WTC11 (cell line): ENCODE data around the gene MACROD2. TPM values are rescaled to one million over a fixed set of nuclear protein-coding genes. Genes with fewer than 3 reads are reported as not detected.

ENCODE experiments used
- ATAC-seq: fragments of 200-7000 bp; cut with Tn5 transposase; 2 replicates; pipeline ENCODE4 v1.10.0; 2021; ENCODE audit warnings: mild to moderate bottlenecking, moderate library complexity
- CTCF ChIA-PET: fragments of 300-600 bp; sonication (Branson Sonifier 250); formaldehyde crosslinking; loops from one replicate; lab custom pipeline; 2021; ENCODE audit warnings: antibody characterized with exemption; lab: Charles Lee
- POLR2A ChIA-PET: fragments of 350-600 bp; sonication (Branson Sonifier 250); formaldehyde crosslinking; loops from one replicate; lab custom pipeline; 2021; ENCODE audit warnings: antibody characterized with exemption; lab: Charles Lee
- DNase-seq: peaks from one replicate; pipeline ENCODE4 v3.0.0; 2021; ENCODE audit warnings: low spot score
- H3K27ac Mint-ChIP-seq: 2 replicates; pipeline ENCODE4 v1.8.0; 2021; ENCODE audit warnings: mixed read lengths
- H3K27me3 Mint-ChIP-seq: 2 replicates; pipeline ENCODE4 v1.8.0; 2021; ENCODE audit warnings: low read depth, mild to moderate bottlenecking, moderate library complexity, mixed read lengths
- H3K36me3 Mint-ChIP-seq: 2 replicates; pipeline ENCODE4 v1.8.0; 2021; ENCODE audit warnings: mixed read lengths
- H3K4me1 Mint-ChIP-seq: 2 replicates; pipeline ENCODE4 v1.8.0; 2022; ENCODE audit warnings: mixed read lengths
- H3K4me3 Mint-ChIP-seq: 2 replicates; pipeline ENCODE4 v1.8.0; 2021; ENCODE audit warnings: mild to moderate bottlenecking, moderate library complexity, mixed read lengths
- H3K9me3 Mint-ChIP-seq: 2 replicates; pipeline ENCODE4 v1.8.0; 2021; ENCODE audit warnings: mixed read lengths
- ESRRA ChIP-seq: sonication (generic); formaldehyde crosslinking; IDR thresholded peaks from 2 replicates; pipeline ENCODE4 v1.8.1; 2022; ENCODE audit warnings: mild to moderate bottlenecking, missing genetic modification reagents, borderline replicate concordance
- FOXP1 ChIP-seq: sonication (generic); formaldehyde crosslinking; IDR thresholded peaks from 2 replicates; pipeline ENCODE4 v1.8.0; 2022; ENCODE audit warnings: missing genetic modification reagents, mild to moderate bottlenecking, moderate library complexity, borderline replicate concordance
- HMGA2 ChIP-seq: fragments of 250-450 bp; sonication (Bioruptor Pico); IDR thresholded peaks from 2 replicates; pipeline ENCODE4 v1.4.0; 2021; ENCODE audit warnings: mild to moderate bottlenecking, moderate library complexity
- JUN ChIP-seq: sonication (generic); formaldehyde crosslinking; IDR thresholded peaks from 2 replicates; pipeline ENCODE4 v1.8.0; 2023; ENCODE audit warnings: mild to moderate bottlenecking, missing genetic modification reagents
- MYBL2 ChIP-seq: sonication (generic); formaldehyde crosslinking; IDR thresholded peaks from 2 replicates; pipeline ENCODE4 v1.8.1; 2023; ENCODE audit warnings: mild to moderate bottlenecking, moderate library complexity, missing genetic modification reagents
- NFATC4 ChIP-seq: fragments of 250-450 bp; sonication (Bioruptor Pico); IDR thresholded peaks from 2 replicates; pipeline ENCODE4 v1.9.0; 2021; ENCODE audit warnings: mild to moderate bottlenecking
- NR3C1 ChIP-seq: sonication (generic); formaldehyde crosslinking; conservative IDR thresholded peaks from 2 replicates; pipeline ENCODE4 v1.8.1; 2023; ENCODE audit warnings: low read depth, mild to moderate bottlenecking, missing genetic modification reagents
- OVOL2 ChIP-seq: fragments of 250-450 bp; sonication (Bioruptor Pico); IDR thresholded peaks from 2 replicates; pipeline ENCODE4 v1.9.0; 2021; ENCODE audit warnings: mild to moderate bottlenecking, borderline replicate concordance
- PRRX2 ChIP-seq: fragments of 250-450 bp; sonication (Bioruptor Pico); IDR thresholded peaks from 2 replicates; pipeline ENCODE4 v1.8.0; 2021; ENCODE audit warnings: mild to moderate bottlenecking
- RORB ChIP-seq: fragments of 250-450 bp; sonication (Bioruptor Pico); IDR thresholded peaks from 2 replicates; pipeline ENCODE4 v1.9.0; 2021; ENCODE audit warnings: mild to moderate bottlenecking
- SMAD3 ChIP-seq: sonication (generic); formaldehyde crosslinking; IDR thresholded peaks from 2 replicates; pipeline ENCODE4 v1.8.0; 2022; ENCODE audit warnings: missing genetic modification reagents, mild to moderate bottlenecking, borderline replicate concordance
- TCF7 ChIP-seq: sonication (generic); formaldehyde crosslinking; IDR thresholded peaks from 2 replicates; pipeline ENCODE4 v1.8.0; 2022; ENCODE audit warnings: mild to moderate bottlenecking, low read depth, missing genetic modification reagents, moderate library complexity
- ZNF138 ChIP-seq: sonication (generic); formaldehyde crosslinking; conservative IDR thresholded peaks from 2 replicates; pipeline ENCODE4 v1.8.1; 2022; ENCODE audit warnings: mild to moderate bottlenecking, moderate library complexity, missing genetic modification reagents
- total RNA-seq: library from RNA; stranded (reverse); gene quantifications from 3 replicates; pipeline ENCODE4 v1.2.3, GENCODE V29; 2021
- TF ChIP-seq, protein P1 (sequence below): fragments of 250-450 bp; sonication (Bioruptor Pico); IDR thresholded peaks from 2 replicates; pipeline ENCODE4 v1.9.0; 2021; ENCODE audit warnings: mild to moderate bottlenecking
- TF ChIP-seq, protein P2 (sequence below): fragments of 250-450 bp; sonication (Bioruptor Pico); conservative IDR thresholded peaks from 2 replicates; pipeline ENCODE4 v1.9.0; 2021; ENCODE audit warnings: mild to moderate bottlenecking
- TF ChIP-seq, protein P3 (sequence below): sonication (generic); formaldehyde crosslinking; IDR thresholded peaks from 2 replicates; pipeline ENCODE4 v1.8.1; 2023; ENCODE audit warnings: mild to moderate bottlenecking, missing genetic modification reagents, moderate library complexity
- TF ChIP-seq, protein P4 (sequence below): sonication (generic); formaldehyde crosslinking; IDR thresholded peaks from 2 replicates; pipeline ENCODE4 v1.8.0; 2022; ENCODE audit warnings: missing genetic modification reagents
- TF ChIP-seq, protein P5 (sequence below): fragments of 250-450 bp; sonication (Bioruptor Pico); IDR thresholded peaks from 2 replicates; pipeline ENCODE4 v1.9.0; 2021; ENCODE audit warnings: mild to moderate bottlenecking
- TF ChIP-seq, protein P6 (sequence below): sonication (generic); formaldehyde crosslinking; IDR thresholded peaks from 2 replicates; pipeline ENCODE4 v1.8.0; 2022; ENCODE audit warnings: mild to moderate bottlenecking, missing genetic modification reagents
- TF ChIP-seq, protein P7 (sequence below): fragments of 250-450 bp; sonication (Bioruptor Pico); IDR thresholded peaks from 2 replicates; pipeline ENCODE4 v2.1.2; 2022; ENCODE audit warnings: mild to moderate bottlenecking, moderate library complexity

The MACROD2 gene
- total RNA-seq, 1 experiment from 2014 or later, result 4.1 TPM

DNA sequence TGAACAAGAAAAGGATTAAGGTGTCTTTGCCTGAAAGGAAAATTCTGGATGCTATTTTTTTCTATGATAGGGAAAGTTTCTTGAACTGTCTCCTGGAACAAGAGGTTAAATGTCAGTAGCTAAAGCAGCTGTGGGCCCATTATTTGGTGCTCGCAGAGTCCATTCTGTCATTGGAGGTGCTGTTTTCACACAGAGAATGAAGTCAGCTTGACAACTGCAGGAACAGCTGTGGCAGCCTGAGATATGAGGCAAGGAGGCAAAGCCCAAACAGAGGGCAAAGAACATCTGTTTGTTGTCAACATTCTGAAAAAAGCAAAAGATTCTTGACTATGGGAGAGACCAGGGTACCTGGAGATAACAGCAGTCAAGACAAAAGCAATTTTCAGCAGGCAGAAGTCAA, 2029.8 kb downstream of the MACROD2 start:
- DNase-seq (no peak), ATAC-seq (no peak)
- CTCF ChIA-PET, result interaction anchor here (0.6 kb wide), 1 partner anchor 594 kb away, joined by 3 read pairs; no protein-coding TSS in a partner anchor
- TF ChIP-seq FOXP1 (no peak), ESRRA (no peak), MYBL2 (CRISPR knock-in tag) (no peak), ZNF138 (CRISPR knock-in tag) (no peak)
- TF ChIP-seq, protein P1, sequence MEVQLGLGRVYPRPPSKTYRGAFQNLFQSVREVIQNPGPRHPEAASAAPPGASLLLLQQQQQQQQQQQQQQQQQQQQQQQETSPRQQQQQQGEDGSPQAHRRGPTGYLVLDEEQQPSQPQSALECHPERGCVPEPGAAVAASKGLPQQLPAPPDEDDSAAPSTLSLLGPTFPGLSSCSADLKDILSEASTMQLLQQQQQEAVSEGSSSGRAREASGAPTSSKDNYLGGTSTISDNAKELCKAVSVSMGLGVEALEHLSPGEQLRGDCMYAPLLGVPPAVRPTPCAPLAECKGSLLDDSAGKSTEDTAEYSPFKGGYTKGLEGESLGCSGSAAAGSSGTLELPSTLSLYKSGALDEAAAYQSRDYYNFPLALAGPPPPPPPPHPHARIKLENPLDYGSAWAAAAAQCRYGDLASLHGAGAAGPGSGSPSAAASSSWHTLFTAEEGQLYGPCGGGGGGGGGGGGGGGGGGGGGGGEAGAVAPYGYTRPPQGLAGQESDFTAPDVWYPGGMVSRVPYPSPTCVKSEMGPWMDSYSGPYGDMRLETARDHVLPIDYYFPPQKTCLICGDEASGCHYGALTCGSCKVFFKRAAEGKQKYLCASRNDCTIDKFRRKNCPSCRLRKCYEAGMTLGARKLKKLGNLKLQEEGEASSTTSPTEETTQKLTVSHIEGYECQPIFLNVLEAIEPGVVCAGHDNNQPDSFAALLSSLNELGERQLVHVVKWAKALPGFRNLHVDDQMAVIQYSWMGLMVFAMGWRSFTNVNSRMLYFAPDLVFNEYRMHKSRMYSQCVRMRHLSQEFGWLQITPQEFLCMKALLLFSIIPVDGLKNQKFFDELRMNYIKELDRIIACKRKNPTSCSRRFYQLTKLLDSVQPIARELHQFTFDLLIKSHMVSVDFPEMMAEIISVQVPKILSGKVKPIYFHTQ, result no peak
- peaks cover 4% of the 10 kb centered on the region; the same call in 1 of the 2 replicates for H3K9me3 Mint-ChIP-seq
- H3K36me3 Mint-ChIP-seq, result no peaks in the 10 kb centered on the region
- no peak overlapping the region for H3K27ac Mint-ChIP-seq
- H3K4me3 Mint-ChIP-seq, result no peak overlapping the region
- H3K4me1 Mint-ChIP-seq, result peaks cover 27% of the 10 kb centered on the region
- H3K27me3 Mint-ChIP-seq, result no peaks in the 10 kb centered on the region
- POLR2A ChIA-PET, result no interaction called here

DNA sequence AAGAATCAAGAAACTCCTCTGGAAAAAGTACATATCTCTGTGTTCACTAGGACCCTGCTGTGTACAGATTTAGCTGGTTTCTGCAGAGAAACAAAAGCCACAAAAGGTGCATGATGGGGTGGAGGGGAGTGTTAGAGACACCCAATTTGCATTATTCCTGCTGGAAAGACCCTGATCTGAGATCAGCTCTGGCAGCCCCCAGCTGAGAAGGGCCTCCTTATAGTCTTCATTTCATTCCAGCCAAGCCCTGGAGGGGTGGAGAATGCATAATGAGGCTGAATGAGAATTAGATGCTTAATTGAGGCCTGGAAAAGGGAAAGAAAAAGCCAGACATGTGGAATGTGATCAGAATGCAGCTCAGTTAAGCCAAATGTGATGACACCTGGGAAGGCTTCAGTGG, 2032.4 kb downstream of the MACROD2 start:
- Mint-ChIP-seq H3K4me3 (no peak overlapping the region), H3K9me3 (peaks cover 4% of the 10 kb centered on the region; the same call in 1 of the 2 replicates), H3K27me3 (no peaks in the 10 kb centered on the region), H3K4me1 (peaks cover 22% of the 10 kb centered on the region), H3K27ac (no peak overlapping the region), H3K36me3 (no peaks in the 10 kb centered on the region)
- ChIA-PET POLR2A (interaction anchor here (0.6 kb wide), 1 partner anchor 297 kb away, joined by 3 read pairs; no protein-coding TSS in a partner anchor), CTCF (interaction anchor here (1.6 kb wide), 1 partner anchor 374 kb away, joined by 4 read pairs; no protein-coding TSS in a partner anchor)
- DNase-seq, result no peak
- TF ChIP-seq TCF7 (CRISPR knock-in tag) (no peak), MYBL2 (CRISPR knock-in tag) (no peak), HMGA2 (CRISPR knock-in tag) (0 out of 2 replicates have a peak, but pooled peaks have one; percentile 5), RORB (CRISPR knock-in tag) (no peak), SMAD3 (CRISPR knock-in tag) (no peak)
- TF ChIP-seq, protein P2, sequence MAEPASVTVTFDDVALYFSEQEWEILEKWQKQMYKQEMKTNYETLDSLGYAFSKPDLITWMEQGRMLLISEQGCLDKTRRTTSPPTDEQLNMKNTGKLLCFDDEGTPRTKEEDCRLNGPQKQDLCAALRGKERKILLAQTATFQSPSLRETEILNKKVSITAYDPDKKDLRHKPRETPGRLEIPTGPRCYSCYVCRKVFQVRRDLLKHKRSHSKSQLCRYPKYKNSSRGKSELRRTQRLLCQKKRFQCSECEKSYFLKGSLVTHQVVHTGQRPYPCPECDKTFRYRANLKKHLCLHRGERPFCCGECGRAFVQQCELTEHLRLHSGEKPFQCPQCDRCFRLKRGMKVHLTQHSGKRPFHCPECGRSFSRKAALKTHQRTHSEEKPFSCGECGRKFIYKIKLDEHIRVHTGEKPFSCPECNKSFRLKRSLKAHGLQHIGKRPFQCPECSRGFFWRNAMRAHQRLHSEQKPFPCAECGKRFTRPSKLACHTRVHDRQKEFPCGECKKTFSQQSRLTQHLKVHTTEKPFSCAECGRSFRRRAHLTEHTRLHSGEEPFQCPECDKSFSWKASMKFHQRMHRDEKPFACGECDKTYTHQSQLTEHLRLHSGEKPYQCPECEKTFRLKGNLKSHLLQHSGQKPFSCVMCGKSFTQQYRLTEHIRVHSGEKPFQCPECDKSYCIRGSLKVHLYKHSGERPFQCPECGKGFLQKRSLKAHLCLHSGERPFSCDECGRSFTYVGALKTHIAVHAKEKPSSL (CRISPR knock-in tag), result no peak
- TF ChIP-seq, protein P3, sequence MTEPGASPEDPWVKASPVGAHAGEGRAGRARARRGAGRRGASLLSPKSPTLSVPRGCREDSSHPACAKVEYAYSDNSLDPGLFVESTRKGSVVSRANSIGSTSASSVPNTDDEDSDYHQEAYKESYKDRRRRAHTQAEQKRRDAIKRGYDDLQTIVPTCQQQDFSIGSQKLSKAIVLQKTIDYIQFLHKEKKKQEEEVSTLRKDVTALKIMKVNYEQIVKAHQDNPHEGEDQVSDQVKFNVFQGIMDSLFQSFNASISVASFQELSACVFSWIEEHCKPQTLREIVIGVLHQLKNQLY (CRISPR knock-in tag), result no peak
- TF ChIP-seq, protein P4, sequence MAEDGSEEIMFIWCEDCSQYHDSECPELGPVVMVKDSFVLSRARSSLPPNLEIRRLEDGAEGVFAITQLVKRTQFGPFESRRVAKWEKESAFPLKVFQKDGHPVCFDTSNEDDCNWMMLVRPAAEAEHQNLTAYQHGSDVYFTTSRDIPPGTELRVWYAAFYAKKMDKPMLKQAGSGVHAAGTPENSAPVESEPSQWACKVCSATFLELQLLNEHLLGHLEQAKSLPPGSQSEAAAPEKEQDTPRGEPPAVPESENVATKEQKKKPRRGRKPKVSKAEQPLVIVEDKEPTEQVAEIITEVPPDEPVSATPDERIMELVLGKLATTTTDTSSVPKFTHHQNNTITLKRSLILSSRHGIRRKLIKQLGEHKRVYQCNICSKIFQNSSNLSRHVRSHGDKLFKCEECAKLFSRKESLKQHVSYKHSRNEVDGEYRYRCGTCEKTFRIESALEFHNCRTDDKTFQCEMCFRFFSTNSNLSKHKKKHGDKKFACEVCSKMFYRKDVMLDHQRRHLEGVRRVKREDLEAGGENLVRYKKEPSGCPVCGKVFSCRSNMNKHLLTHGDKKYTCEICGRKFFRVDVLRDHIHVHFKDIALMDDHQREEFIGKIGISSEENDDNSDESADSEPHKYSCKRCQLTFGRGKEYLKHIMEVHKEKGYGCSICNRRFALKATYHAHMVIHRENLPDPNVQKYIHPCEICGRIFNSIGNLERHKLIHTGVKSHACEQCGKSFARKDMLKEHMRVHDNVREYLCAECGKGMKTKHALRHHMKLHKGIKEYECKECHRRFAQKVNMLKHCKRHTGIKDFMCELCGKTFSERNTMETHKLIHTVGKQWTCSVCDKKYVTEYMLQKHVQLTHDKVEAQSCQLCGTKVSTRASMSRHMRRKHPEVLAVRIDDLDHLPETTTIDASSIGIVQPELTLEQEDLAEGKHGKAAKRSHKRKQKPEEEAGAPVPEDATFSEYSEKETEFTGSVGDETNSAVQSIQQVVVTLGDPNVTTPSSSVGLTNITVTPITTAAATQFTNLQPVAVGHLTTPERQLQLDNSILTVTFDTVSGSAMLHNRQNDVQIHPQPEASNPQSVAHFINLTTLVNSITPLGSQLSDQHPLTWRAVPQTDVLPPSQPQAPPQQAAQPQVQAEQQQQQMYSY (CRISPR knock-in tag), result no peak
- peak; percentile 83 for ATAC-seq

DNA sequence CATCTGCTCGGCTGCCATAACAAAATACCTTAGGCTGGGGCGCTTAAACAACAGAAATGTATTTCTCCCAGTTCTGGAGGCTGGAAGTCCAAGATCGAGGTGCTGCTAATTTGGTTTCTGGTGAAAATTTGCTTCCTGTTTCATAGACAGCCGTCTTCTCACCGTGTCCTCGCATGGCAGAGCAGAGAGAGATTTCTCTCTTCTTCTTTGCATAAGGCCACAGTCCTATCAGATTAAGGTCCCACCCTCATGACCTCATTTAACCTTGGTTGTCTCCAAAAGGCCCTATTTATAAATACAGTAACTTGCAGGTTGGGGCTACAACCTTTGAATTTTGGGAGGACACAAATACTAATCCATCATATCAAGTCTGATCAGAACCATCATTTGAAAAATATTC, 2033.6 kb downstream of the MACROD2 start:
- H3K36me3 Mint-ChIP-seq, result no peaks in the 10 kb centered on the region
- peaks cover 4% of the 10 kb centered on the region; the same call in 1 of the 2 replicates for H3K9me3 Mint-ChIP-seq
- CTCF ChIA-PET, result no interaction called here
- H3K4me3 Mint-ChIP-seq, result no peak overlapping the region
- H3K4me1 Mint-ChIP-seq, result peaks cover 22% of the 10 kb centered on the region
- POLR2A ChIA-PET, result no interaction called here
- ATAC-seq, result no peak
- DNase-seq, result no peak
- H3K27ac Mint-ChIP-seq, result no peak overlapping the region
- H3K27me3 Mint-ChIP-seq, result no peaks in the 10 kb centered on the region
- TF ChIP-seq, protein P5, sequence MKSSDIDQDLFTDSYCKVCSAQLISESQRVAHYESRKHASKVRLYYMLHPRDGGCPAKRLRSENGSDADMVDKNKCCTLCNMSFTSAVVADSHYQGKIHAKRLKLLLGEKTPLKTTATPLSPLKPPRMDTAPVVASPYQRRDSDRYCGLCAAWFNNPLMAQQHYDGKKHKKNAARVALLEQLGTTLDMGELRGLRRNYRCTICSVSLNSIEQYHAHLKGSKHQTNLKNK (CRISPR knock-in tag), result no peak
- TF ChIP-seq JUN (CRISPR knock-in tag), result no peak
- no peak for TF ChIP-seq OVOL2 (CRISPR knock-in tag)
- TF ChIP-seq NR3C1 (CRISPR knock-in tag), result no peak
- TF ChIP-seq, protein P6, sequence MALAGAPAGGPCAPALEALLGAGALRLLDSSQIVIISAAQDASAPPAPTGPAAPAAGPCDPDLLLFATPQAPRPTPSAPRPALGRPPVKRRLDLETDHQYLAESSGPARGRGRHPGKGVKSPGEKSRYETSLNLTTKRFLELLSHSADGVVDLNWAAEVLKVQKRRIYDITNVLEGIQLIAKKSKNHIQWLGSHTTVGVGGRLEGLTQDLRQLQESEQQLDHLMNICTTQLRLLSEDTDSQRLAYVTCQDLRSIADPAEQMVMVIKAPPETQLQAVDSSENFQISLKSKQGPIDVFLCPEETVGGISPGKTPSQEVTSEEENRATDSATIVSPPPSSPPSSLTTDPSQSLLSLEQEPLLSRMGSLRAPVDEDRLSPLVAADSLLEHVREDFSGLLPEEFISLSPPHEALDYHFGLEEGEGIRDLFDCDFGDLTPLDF (CRISPR knock-in tag), result no peak
- TF ChIP-seq PRRX2 (CRISPR knock-in tag), result no peak
- no peak for TF ChIP-seq NFATC4
- TF ChIP-seq, protein P7, sequence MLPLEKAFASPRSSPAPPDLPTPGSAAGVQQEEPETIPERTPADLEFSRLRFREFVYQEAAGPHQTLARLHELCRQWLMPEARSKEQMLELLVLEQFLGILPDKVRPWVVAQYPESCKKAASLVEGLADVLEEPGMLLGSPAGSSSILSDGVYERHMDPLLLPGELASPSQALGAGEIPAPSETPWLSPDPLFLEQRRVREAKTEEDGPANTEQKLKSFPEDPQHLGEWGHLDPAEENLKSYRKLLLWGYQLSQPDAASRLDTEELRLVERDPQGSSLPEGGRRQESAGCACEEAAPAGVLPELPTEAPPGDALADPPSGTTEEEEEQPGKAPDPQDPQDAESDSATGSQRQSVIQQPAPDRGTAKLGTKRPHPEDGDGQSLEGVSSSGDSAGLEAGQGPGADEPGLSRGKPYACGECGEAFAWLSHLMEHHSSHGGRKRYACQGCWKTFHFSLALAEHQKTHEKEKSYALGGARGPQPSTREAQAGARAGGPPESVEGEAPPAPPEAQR (CRISPR knock-in tag), result no peak
